ENCODE results near the gene COG1. TPM values are rescaled to one million over a fixed set of nuclear protein-coding genes. Genes with fewer than 3 reads are reported as not detected.

Gene COG1
- polyA plus RNA-seq, 3 donors = 5.1 to 24.4 (median 8.0) TPM

GRCh38 chr17:73184136-73184993, 8.5 kb upstream of the COG1 start:
- H2AFZ ChIP-seq (ENCODE audit: insufficient read depth, low read depth, low read length, poor library complexity, severe bottlenecking) = peak overlapping the region; percentile 50
- H3K27ac ChIP-seq (ENCODE audit: low read depth in 1 of 2, low read length in 2 of 2) = peak overlapping the region in 1 of 2 donors; percentile 14
- no peaks in the 10 kb centered on the region for H3K9me3 Mint-ChIP-seq
- H3K4me1 Mint-ChIP-seq = peaks cover 16% of the 10 kb centered on the region
- H4K20me1 ChIP-seq (ENCODE audit: insufficient read depth, low read length) = no peaks in the 10 kb centered on the region
- intact Hi-C loops (cut with micrococcal nuclease) = loop anchor here in 1 of 2 donors (10.0 kb wide), 1 partner anchor 630 kb away; no protein-coding TSS in a partner anchor
- no peaks in the 10 kb centered on the region for H3K36me3 ChIP-seq (replicated peaks in 1 of 2; ENCODE audit: control insufficient read depth in 1 of 2, insufficient read depth in 2 of 2, low read length in 2 of 2)
- H3K4me3 ChIP-seq (replicated peaks in 1 of 3; ENCODE audit: low read depth in 2 of 3, low read length in 3 of 3) = no peak overlapping the region
- H3K27me3 Mint-ChIP-seq (ENCODE audit: low read depth in 3 of 3) = peaks cover 0 to 2% (median 0%) of the 10 kb centered on the region in 3 donors
- H3K4me1 ChIP-seq (ENCODE audit: control insufficient read depth in 1 of 2, insufficient read depth in 2 of 2, low read length in 2 of 2) = peaks cover 12 to 14% of the 10 kb centered on the region in 2 donors
- TF ChIP-seq CTCF (IDR thresholded peaks at IDR 0.05) = no peak
- DNase-seq = peak; percentile 25 to 56 (median 49)
- no peaks in the 10 kb centered on the region for H3K27me3 ChIP-seq (ENCODE audit: control insufficient read depth in 2 of 2, insufficient read depth in 2 of 2, low read length in 2 of 2)
- peak overlapping the region; percentile 39 for H3K4me2 ChIP-seq (replicated peaks; ENCODE audit: extremely low read depth, low read length, poor library complexity, severe bottlenecking)
- WGBS (ENCODE audit: insufficient coverage) = 25% methylated on average over 3 of the region's 9 CpGs
- no peaks in the 10 kb centered on the region for H3K79me2 ChIP-seq (ENCODE audit: insufficient read depth, low read length)
- H3K9ac ChIP-seq (ENCODE audit: insufficient read depth, low read length, poor library complexity, severe bottlenecking) = no peak overlapping the region
- H3K36me3 Mint-ChIP-seq = peaks cover 2 to 5% of the 10 kb centered on the region in 2 donors
- peak overlapping the region in 6 of 7 donors; percentile 3 to 74 (median 58) for H3K27ac Mint-ChIP-seq
- H3K4me3 Mint-ChIP-seq = peak overlapping the region in 1 of 2 donors; percentile 53
- no peaks in the 10 kb centered on the region for H3K9me3 ChIP-seq (replicated peaks in 1 of 2; ENCODE audit: control insufficient read depth in 1 of 2, insufficient read depth in 1 of 2, low read length in 2 of 2)

- Mint-ChIP-seq H3K27ac (peak overlapping the region in 1 of 7 donors; percentile 18), H3K4me1 (peaks cover 21% of the 10 kb centered on the region)
Measured at GRCh38 chr17:73186283-73187050, 6.4 kb upstream of the COG1 start.

More at GRCh38 chr17:73186283-73187050, 6.4 kb upstream of the COG1 start:
- TF ChIP-seq CTCF (IDR thresholded peaks at IDR 0.05) = no peak
- Histone ChIP-seq H2AFZ (ENCODE audit: insufficient read depth, low read depth, low read length, poor library complexity, severe bottlenecking) (no peak overlapping the region), H4K20me1 (ENCODE audit: insufficient read depth, low read length) (no peaks in the 10 kb centered on the region), H3K4me2 (replicated peaks; ENCODE audit: extremely low read depth, low read length, poor library complexity, severe bottlenecking) (no peak overlapping the region), H3K9me3 (replicated peaks in 1 of 2; ENCODE audit: control insufficient read depth in 1 of 2, insufficient read depth in 1 of 2, low read length in 2 of 2) (no peaks in the 10 kb centered on the region), H3K36me3 (replicated peaks in 1 of 2; ENCODE audit: control insufficient read depth in 1 of 2, insufficient read depth in 2 of 2, low read length in 2 of 2) (no peaks in the 10 kb centered on the region), H3K79me2 (ENCODE audit: insufficient read depth, low read length) (no peaks in the 10 kb centered on the region), H3K4me1 (ENCODE audit: control insufficient read depth in 1 of 2, insufficient read depth in 2 of 2, low read length in 2 of 2) (peaks cover 16 to 21% of the 10 kb centered on the region in 2 donors), H3K27me3 (ENCODE audit: control insufficient read depth in 2 of 2, insufficient read depth in 2 of 2, low read length in 2 of 2) (no peaks in the 10 kb centered on the region), H3K9ac (ENCODE audit: insufficient read depth, low read length, poor library complexity, severe bottlenecking) (no peak overlapping the region), H3K27ac (ENCODE audit: low read depth in 1 of 2, low read length in 2 of 2) (no peak overlapping the region), H3K4me3 (replicated peaks in 1 of 3; ENCODE audit: low read depth in 2 of 3, low read length in 3 of 3) (no peak overlapping the region)
- intact Hi-C loops (cut with micrococcal nuclease) = loop anchor here in 1 of 2 donors (10.0 kb wide), 1 partner anchor 632 kb away; no protein-coding TSS in a partner anchor
- peaks cover 0 to 5% of the 10 kb centered on the region in 2 donors for H3K36me3 Mint-ChIP-seq
- no peak overlapping the region for H3K4me3 Mint-ChIP-seq
- H3K27me3 Mint-ChIP-seq (ENCODE audit: low read depth in 3 of 3) = no peaks in the 10 kb centered on the region
- H3K9me3 Mint-ChIP-seq = no peaks in the 10 kb centered on the region
- no peak for DNase-seq
- 88% methylated on average over 12 of the region's 16 CpGs for WGBS (ENCODE audit: insufficient coverage)
